GM15510 (cell line): ENCODE results near the gene FARS2.

Experiments
- POLR2A ChIP-seq: IDR thresholded peaks from 3 replicates; pipeline ENCODE4 v1.6.1; 2011; ENCODE audit warnings: borderline replicate concordance; ENCODE audit not compliant: insufficient read length; ENCODE audit errors: extremely low read depth

FARS2 gene

GRCh38 chr6:5270093-5270680 lies 8.9 kb downstream of the FARS2 start:
- no peak for TF ChIP-seq POLR2A

GRCh38 chr6:5271926-5272325 lies 10.6 kb downstream of the FARS2 start:
- no peak for TF ChIP-seq POLR2A

GRCh38 chr6:5274231-5274630 lies 12.9 kb downstream of the FARS2 start:
- no peak for TF ChIP-seq POLR2A

GRCh38 chr6:5275497-5275896 lies 14.2 kb downstream of the FARS2 start:
- no peak for TF ChIP-seq POLR2A

GRCh38 chr6:5276581-5276980 lies 15.3 kb downstream of the FARS2 start:
- no peak for TF ChIP-seq POLR2A

GRCh38 chr6:5277589-5277988 lies 16.3 kb downstream of the FARS2 start:
- TF ChIP-seq POLR2A, result no peak

GRCh38 chr6:5278047-5278446 lies 16.7 kb downstream of the FARS2 start:
- TF ChIP-seq POLR2A, result no peak

GRCh38 chr6:5278565-5279120 lies 17.3 kb downstream of the FARS2 start:
- TF ChIP-seq POLR2A, result no peak

- TF ChIP-seq POLR2A, result no peak
Observed at GRCh38 chr6:5279891-5280338, 18.6 kb downstream of the FARS2 start.

- no peak for TF ChIP-seq POLR2A
Observed at GRCh38 chr6:5280920-5281319, 19.6 kb downstream of the FARS2 start.

GRCh38 chr6:5282191-5282623 lies 20.9 kb downstream of the FARS2 start:
- TF ChIP-seq POLR2A, result no peak

- no peak for TF ChIP-seq POLR2A
Observed at GRCh38 chr6:5285081-5285480, 23.8 kb downstream of the FARS2 start.

- TF ChIP-seq POLR2A, result no peak
Observed at GRCh38 chr6:5285526-5285925, 24.2 kb downstream of the FARS2 start.

GRCh38 chr6:5286780-5287179 lies 25.5 kb downstream of the FARS2 start:
- no peak for TF ChIP-seq POLR2A

- TF ChIP-seq POLR2A, result no peak
Observed at GRCh38 chr6:5287205-5287965, 26.1 kb downstream of the FARS2 start.

- no peak for TF ChIP-seq POLR2A
Observed at GRCh38 chr6:5287966-5288297, 26.6 kb downstream of the FARS2 start.
